Measurements from ENCODE around the gene KCNJ8.
"Not testable (repeated sequence)": the region's sequence is repeated elsewhere in the genome, so short reads cannot be mapped to it uniquely, and the experiment has no call there.

Gene KCNJ8

DNA sequence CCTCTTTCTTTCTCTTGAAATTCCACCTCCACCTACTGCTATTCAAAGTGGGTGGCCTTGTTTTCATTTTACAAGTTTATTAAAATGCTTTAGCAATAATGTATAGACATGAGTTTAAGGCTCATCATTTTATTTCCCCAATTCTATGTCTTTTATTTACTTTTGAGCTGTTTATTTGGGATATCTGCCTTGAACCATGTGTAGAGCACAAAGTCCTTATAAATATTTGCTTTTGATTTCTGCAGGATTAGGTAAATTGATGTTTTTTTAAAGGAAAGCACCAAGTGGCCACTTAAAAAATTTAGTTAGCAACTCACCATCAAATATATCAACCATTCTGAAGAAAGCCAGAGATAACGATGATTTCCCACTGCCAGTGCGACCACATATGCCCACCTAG lies 39.8 kb upstream of the KCNJ8 start:
- DNase-seq (ENCODE audit: insufficient read length, low spot score) = no peak
- FAIRE-seq = no peak
- TF ChIP-seq, protein P1, sequence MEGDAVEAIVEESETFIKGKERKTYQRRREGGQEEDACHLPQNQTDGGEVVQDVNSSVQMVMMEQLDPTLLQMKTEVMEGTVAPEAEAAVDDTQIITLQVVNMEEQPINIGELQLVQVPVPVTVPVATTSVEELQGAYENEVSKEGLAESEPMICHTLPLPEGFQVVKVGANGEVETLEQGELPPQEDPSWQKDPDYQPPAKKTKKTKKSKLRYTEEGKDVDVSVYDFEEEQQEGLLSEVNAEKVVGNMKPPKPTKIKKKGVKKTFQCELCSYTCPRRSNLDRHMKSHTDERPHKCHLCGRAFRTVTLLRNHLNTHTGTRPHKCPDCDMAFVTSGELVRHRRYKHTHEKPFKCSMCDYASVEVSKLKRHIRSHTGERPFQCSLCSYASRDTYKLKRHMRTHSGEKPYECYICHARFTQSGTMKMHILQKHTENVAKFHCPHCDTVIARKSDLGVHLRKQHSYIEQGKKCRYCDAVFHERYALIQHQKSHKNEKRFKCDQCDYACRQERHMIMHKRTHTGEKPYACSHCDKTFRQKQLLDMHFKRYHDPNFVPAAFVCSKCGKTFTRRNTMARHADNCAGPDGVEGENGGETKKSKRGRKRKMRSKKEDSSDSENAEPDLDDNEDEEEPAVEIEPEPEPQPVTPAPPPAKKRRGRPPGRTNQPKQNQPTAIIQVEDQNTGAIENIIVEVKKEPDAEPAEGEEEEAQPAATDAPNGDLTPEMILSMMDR (IDR thresholded peaks at IDR 0.05; ENCODE audit: insufficient read depth, missing control alignments) = no peak

DNA sequence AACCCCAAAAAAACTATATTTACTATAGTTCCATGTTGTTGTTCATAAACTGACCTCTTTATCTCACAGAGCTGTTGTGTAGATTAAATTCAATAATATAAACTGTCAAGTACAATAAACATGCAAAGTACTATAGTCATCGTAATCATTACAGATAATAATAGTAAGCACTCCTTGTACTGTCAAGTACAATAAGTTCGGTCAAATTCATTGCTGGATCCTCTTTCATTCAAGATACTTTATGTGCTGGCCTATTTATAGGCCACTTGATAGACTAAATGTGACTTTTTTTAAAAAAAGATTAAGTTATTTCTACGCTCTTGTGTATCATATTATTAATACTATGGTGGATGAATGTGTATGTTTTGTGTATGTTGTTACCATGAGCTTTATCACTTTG lies 39.2 kb upstream of the KCNJ8 start:
- TF ChIP-seq, protein P1 (IDR thresholded peaks at IDR 0.05; ENCODE audit: insufficient read depth, missing control alignments) = no peak
- FAIRE-seq (no peak), DNase-seq (ENCODE audit: insufficient read length, low spot score) (no peak)

DNA sequence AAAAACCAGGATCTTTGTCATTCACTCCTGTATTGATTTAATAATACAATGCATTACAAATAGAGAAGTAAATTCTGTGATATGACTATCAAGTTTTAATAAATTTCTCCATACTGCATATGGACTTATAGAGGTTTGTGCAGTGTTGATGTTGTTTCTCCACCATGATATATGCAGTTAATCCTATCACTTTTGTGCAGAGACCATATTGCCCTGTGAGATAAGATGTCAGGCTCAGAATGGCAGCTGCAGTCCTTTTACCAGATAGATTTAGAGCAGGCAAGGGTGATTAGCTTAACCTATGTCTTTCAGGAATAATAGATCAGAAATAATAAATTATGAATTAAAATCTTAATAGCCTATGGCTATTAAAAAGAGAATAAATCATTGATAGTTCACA lies 38.6 kb upstream of the KCNJ8 start:
- FAIRE-seq (peak; percentile 75), DNase-seq (ENCODE audit: insufficient read length, low spot score) (no peak)
- TF ChIP-seq, protein P1 (IDR thresholded peaks at IDR 0.05; ENCODE audit: insufficient read depth, missing control alignments) = no peak

DNA sequence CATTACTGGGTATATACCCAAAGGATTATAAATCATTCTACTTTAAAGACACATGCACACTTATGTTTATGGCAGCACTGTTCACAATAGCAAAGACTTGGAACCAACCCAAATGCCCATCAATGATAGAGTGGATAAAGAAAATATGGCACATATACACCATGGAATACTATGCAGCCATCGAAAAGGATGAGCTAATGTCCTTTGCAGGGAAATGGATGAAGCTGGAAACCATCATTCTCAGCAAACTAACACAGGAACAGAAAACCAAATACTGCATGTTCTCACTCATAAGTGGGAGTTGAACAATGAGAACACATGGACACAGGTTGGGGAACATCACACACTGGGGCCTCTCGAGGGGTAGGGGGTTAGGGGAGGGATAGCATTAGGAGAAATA lies 37.8 kb upstream of the KCNJ8 start:
- FAIRE-seq = not testable (repeated sequence)

DNA sequence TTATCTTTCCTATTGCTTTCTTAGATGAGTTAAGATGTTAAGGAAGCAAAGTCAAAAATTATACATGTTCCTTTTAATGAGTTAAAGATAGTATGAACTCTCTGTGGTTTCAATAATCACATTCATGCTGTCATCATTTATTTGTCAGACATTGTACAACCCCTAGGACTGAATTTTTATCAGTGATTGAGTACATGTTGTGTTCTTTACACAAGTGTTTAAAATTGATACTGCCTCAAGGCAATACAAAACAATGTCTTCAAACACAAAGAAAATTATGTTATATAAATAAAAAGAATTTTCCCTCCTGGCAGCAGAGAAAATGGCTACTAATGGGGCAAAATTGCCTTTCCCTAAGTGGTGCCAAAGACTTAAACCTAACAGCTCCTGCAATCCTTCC lies 34.6 kb upstream of the KCNJ8 start:
- TF ChIP-seq, protein P1 (IDR thresholded peaks at IDR 0.05; ENCODE audit: insufficient read depth, missing control alignments) = no peak
- DNase-seq (ENCODE audit: insufficient read length, low spot score) = no peak
- no peak for FAIRE-seq

More for the DNA sequence above, 37.8 kb upstream of the KCNJ8 start:
- not testable (repeated sequence) for DNase-seq (ENCODE audit: insufficient read length, low spot score)

DNA sequence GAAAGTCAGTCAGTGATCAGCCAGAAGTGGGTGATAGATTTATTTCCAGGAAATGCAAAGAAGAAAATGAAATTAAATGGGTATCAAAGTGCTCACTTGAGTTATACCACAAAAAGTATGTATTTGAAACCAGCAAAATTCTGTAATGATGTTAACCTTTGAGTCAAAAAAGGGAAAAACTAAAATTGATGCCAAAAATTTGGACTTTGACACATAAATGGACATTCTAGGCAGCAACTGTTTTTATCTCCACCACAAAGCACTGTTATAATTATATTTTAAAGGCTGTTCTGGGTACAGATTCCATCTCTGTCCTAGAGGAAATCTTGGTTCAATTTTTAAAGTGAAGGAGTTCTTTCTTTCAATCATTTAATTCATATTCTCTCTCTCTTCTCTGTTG lies 31.7 kb upstream of the KCNJ8 start:
- DNase-seq (ENCODE audit: insufficient read length, low spot score) = no peak
- no peak for FAIRE-seq
- TF ChIP-seq, protein P1 (IDR thresholded peaks at IDR 0.05; ENCODE audit: insufficient read depth, missing control alignments) = no peak

DNA sequence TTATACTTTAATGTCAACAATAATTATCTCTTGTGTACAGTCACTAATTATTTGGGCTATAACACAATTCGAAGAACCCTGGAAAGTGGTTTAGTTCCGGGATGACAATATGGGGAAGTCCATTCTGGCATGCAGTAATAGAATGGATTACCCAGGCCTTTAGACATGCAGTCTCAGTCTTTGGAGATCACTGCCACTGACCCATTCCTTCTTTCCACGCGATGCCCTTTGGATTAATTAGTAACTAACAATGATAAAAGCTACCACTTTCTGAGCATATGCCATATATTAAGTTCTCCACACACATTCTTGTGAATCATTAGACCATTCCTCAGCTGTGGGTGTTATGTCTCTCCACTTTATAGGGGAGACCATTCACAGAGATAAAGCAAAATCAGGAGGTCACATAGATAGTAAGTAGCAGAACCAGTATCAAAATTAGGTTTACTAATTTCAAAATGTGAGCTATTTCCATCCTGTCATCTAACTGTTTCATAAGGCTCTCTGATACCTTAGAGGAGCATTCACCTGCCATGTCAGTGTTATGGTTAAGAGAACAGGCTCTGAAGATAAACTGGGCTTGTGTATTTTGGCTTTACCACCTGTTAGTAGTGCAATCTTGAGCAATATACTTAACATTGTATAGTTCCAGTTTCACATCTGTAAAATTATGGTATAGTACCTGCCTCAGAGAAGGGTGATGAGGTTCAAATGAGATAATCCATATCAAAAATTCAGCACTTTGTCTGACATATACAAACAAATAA lies 27.2 kb upstream of the KCNJ8 start:
- DNase-seq (ENCODE audit: insufficient read length, low spot score) = no peak
- TF ChIP-seq, protein P1 (IDR thresholded peaks at IDR 0.05; ENCODE audit: insufficient read depth, missing control alignments) = no peak
- FAIRE-seq = no peak
